ENCODE data around the gene FOXL2NB. TPM values are rescaled to one million over a fixed set of nuclear protein-coding genes. Genes with fewer than 3 reads are reported as not detected.

Gene FOXL2NB
- total and polyA plus RNA-seq, 5 experiments from 2014 or later, result not detected

DNA sequence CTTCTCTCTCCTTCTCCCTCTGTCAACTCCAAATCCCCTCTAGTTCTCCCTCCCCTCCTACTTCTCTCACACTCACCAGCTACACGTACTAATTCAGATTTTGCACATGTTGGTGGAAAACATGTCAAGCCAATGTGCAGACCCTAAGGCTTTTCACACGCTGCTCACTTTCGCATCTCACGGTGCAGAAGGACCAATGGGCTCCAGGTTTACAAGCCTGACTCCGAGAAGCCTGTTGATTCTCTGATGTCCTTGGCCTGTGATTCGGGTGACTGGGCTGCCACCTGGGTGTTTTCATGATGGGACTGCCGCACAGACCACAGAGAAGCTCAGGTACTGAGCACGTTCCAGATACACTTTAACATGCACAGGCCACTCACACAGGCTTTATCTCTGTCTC lies 3.7 kb downstream of the FOXL2NB start:
- Mint-ChIP-seq H3K9me3 (no peaks in the 10 kb centered on the region), H3K4me1 (peaks cover 13 to 29% (median 26%) of the 10 kb centered on the region in 4 donors), H3K4me3 (peak overlapping the region; percentile 21 to 84 (median 58)), H3K36me3 (no peaks in the 10 kb centered on the region), H3K27ac (peak overlapping the region in 1 of 10 donors; percentile 40), H3K27me3 (peaks cover 32 to 80% (median 62%) of the 10 kb centered on the region in 5 donors)
- ATAC-seq, result no peak
- no peak for DNase-seq
- POLR2A ChIA-PET, result no interaction called here

DNA sequence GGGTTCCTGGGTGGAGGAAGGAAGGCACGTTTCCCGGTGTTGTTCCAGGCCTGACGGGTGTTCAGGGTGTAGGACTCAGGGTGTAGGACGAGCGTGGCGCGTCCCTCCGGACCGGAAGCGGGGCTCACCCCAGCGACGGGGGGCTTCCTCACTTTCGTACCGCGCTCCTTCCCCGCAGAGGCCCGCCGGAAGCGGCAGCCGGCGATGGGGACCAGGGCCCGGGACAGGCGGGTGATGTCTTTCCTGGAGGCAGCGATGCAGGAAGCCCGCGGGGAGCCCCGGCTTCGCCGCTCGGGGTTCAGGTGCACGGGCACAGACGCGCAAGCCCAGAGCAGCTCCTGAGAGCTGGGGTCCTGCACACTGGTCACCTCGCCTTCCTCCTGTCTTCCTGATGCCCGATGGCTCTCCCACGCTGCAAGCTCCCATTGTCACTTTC lies 13.4 kb downstream of the FOXL2NB start:
- POLR2A ChIA-PET, result no interaction called here
- DNase-seq (no peak), ATAC-seq (peak; percentile 35 to 49)
- Mint-ChIP-seq H3K4me1 (peaks cover 16 to 25% (median 19%) of the 10 kb centered on the region in 4 donors), H3K36me3 (peaks cover 0 to 18% (median 3%) of the 10 kb centered on the region in 3 donors), H3K4me3 (peak overlapping the region; percentile 21 to 80 (median 62)), H3K9me3 (peaks cover 0 to 21% (median 11%) of the 10 kb centered on the region in 9 donors), H3K27ac (no peak overlapping the region), H3K27me3 (peaks cover 24 to 66% (median 59%) of the 10 kb centered on the region in 5 donors)

DNA sequence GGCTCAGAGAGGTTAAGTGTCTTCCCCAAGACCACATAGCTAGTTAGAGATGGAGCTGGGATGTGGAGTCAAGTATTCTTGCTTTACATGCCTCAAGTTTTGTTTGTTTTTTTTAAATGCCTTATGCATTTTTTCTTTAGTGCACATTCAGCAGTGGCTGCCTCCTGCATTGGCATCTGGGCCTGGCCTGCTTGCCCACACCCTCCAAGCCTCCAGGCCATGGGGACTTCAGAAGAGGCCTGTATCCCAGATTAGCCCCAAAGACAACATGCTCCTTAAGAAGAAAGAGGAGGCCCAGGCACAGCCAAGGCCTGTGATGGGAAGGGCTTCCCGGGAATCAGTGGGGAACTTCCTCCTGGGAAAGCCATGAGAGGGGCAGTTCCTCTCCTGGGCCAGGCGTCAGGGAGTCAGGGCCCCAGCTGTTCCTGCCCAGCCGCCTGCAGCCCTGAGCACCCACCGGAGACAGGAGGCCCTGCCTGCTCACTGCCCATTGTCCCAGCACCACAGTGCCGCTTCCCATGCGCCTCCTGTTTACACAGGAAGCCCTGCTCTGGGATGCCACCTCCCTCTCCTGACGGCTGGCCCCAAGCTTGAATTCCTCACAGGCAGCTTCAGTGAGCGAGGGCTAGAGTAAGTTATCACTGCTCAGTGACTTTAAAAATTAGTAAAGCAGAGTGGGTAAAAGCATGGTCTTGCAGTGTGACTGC lies 16.0 kb downstream of the FOXL2NB start:
- no peak for DNase-seq
- peaks cover 26 to 77% (median 64%) of the 10 kb centered on the region in 5 donors for H3K27me3 Mint-ChIP-seq
- peaks cover 0 to 40% (median 17%) of the 10 kb centered on the region in 9 donors for H3K9me3 Mint-ChIP-seq
- peaks cover 16 to 25% (median 19%) of the 10 kb centered on the region in 4 donors for H3K4me1 Mint-ChIP-seq
- ATAC-seq, result no peak
- H3K27ac Mint-ChIP-seq, result no peak overlapping the region
- POLR2A ChIA-PET, result no interaction called here
- H3K36me3 Mint-ChIP-seq, result peaks cover 4 to 33% (median 5%) of the 10 kb centered on the region in 3 donors
- H3K4me3 Mint-ChIP-seq, result no peak overlapping the region

DNA sequence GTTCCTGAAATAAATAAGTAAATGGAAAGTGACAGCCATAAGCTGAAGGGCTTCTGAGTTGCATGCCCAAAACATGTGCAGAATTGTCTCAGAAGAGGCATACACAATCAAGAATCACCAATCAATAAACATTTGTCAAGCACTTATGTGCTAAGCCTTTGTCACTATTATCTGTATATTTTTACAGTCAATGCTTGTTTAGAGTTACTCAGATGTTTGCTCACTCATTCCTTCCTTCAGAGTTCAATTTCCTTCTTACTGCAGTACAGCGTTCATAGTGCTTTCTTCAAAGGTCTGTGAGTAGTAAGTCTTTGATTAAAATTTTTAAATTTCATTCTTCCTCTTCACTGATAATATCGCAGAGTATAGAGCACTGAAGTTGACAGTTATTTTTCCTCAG lies 17.2 kb downstream of the FOXL2NB start:
- Mint-ChIP-seq H3K27me3 (peaks cover 29 to 85% (median 56%) of the 10 kb centered on the region in 5 donors), H3K4me3 (no peak overlapping the region), H3K27ac (no peak overlapping the region), H3K4me1 (peaks cover 16 to 25% (median 19%) of the 10 kb centered on the region in 4 donors), H3K36me3 (peaks cover 4 to 33% (median 5%) of the 10 kb centered on the region in 3 donors), H3K9me3 (peaks cover 0 to 40% (median 17%) of the 10 kb centered on the region in 9 donors)
- POLR2A ChIA-PET, result no interaction called here
- ATAC-seq (no peak), DNase-seq (no peak)

DNA sequence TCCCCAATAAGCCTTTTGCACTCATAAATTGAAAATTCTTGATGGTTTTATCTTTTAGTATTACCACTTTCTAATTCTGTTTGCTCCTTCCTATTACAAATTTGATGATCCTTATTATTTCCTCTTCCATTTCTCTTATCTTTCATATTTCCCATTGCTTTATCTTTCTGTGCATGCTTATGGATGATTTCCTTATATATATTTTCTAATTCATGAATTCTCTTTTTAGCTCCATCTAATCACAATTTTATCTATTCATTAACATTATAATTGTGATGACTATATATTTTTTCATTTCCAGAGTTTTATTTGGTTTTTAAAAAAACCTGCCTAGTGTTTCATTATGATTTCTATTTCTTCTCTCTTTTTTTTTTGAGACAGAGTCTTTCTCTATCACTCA lies 17.9 kb downstream of the FOXL2NB start:
- POLR2A ChIA-PET, result no interaction called here
- peaks cover 29 to 88% (median 54%) of the 10 kb centered on the region in 5 donors for H3K27me3 Mint-ChIP-seq
- H3K4me3 Mint-ChIP-seq, result no peak overlapping the region
- H3K36me3 Mint-ChIP-seq, result peaks cover 4 to 33% (median 5%) of the 10 kb centered on the region in 3 donors
- ATAC-seq (no peak), DNase-seq (no peak)
- peaks cover 16 to 23% (median 19%) of the 10 kb centered on the region in 4 donors for H3K4me1 Mint-ChIP-seq
- H3K9me3 Mint-ChIP-seq, result peaks cover 0 to 40% (median 17%) of the 10 kb centered on the region in 9 donors
- H3K27ac Mint-ChIP-seq, result no peak overlapping the region

DNA sequence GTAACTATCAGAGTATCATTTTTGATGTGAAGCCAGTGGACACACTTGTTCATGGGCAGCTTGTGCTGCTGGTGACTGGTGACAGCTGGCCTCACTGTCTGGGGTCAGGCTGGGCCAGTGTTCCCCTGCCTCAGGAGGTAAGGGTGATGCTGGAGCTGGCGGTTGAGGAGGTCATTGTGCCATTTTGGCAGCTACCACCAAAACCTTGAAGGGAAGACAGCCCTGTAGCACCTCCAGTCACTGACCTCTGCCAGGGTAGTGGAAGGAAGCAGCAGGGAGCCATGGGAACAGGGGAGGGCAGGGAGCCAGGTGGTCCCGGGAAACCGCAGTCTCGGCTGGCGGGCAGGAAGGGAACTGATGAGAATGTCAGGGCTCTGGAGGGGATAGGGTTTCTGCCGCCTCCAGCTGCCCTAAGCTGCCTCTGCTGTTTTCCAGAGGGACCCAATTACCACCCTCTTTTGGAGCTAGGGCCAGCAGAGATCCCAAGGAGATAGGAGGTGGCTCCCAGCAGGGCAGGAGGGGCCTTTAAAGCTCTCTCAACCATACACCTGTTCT lies 24.8 kb downstream of the FOXL2NB start:
- no peak overlapping the region for H3K27ac Mint-ChIP-seq
- peaks cover 0 to 4% (median 0%) of the 10 kb centered on the region in 3 donors for H3K36me3 Mint-ChIP-seq
- no peaks in the 10 kb centered on the region for H3K4me1 Mint-ChIP-seq
- H3K4me3 Mint-ChIP-seq, result no peak overlapping the region
- peaks cover 0 to 5% (median 0%) of the 10 kb centered on the region in 9 donors for H3K9me3 Mint-ChIP-seq
- ATAC-seq (no peak), DNase-seq (no peak)
- POLR2A ChIA-PET, result no interaction called here
- H3K27me3 Mint-ChIP-seq, result peaks cover 12 to 61% (median 41%) of the 10 kb centered on the region in 5 donors

DNA sequence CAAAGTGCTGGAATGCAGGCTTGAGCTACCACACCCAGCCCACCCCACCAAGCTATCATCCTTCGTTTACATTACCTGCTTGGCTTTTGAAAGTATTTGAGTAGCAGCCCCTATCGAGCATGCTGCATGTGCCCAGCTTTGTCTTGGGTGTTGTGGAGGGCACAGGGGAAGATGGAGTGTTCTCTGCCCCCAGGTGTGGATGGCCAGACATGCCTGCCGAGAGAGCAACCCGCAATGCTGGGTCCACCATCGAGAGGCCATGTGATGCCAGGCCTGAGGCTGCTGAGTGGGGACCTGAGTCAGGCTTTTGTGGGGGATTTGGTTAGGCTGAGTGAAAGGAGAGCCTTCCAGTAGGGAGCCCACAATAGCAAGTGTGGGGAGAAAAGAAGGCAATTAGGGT lies 25.9 kb downstream of the FOXL2NB start:
- H3K36me3 Mint-ChIP-seq, result no peaks in the 10 kb centered on the region
- peaks cover 12 to 57% (median 34%) of the 10 kb centered on the region in 5 donors for H3K27me3 Mint-ChIP-seq
- H3K27ac Mint-ChIP-seq, result no peak overlapping the region
- DNase-seq (no peak), ATAC-seq (no peak)
- POLR2A ChIA-PET, result no interaction called here
- no peaks in the 10 kb centered on the region for H3K4me1 Mint-ChIP-seq
- H3K4me3 Mint-ChIP-seq, result no peak overlapping the region
- no peaks in the 10 kb centered on the region for H3K9me3 Mint-ChIP-seq

DNA sequence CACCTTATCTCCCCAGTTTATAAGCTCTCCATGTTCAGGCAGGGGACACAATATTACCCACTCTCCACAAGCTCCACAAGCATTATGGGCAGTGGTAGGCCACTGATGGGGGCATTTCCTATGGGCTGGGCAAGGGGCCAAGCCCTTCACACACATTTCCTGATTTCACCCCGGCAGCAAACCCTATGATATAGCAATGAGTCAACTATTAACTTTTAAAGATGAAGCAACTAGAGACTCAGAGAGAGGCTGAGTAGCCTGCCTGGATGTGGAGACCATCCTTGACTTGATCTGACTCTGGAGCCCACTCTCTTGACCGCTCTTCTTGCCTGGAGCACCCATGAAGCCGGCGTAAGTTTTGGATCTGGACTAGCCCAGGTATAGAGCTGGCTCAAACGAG lies 27.4 kb downstream of the FOXL2NB start:
- POLR2A ChIA-PET, result no interaction called here
- no peaks in the 10 kb centered on the region for H3K36me3 Mint-ChIP-seq
- no peak overlapping the region for H3K4me3 Mint-ChIP-seq
- H3K27ac Mint-ChIP-seq, result no peak overlapping the region
- no peak for DNase-seq
- H3K27me3 Mint-ChIP-seq, result peaks cover 9 to 47% (median 31%) of the 10 kb centered on the region in 5 donors
- no peaks in the 10 kb centered on the region for H3K4me1 Mint-ChIP-seq
- no peak for ATAC-seq
- no peaks in the 10 kb centered on the region for H3K9me3 Mint-ChIP-seq

DNA sequence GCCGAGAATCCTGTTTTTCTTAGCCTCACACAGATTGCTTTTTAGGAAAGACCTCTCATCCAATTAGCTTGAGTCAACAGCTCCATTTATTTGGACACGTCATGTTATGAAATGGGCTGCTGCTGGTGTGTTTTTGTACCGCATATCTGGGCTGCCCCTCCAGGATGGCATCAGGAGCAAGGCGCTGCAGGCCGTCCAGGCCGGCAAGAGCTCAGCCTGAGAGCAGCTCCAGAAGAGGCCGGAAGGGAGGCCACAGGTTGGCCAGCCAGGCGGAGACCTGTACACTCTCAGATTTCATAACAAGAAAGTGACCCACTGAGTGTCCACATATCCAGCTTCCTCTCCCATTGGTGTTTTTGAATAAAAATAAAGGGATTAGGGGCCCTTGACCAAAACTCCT lies 28.3 kb downstream of the FOXL2NB start:
- Mint-ChIP-seq H3K4me3 (no peak overlapping the region), H3K4me1 (no peaks in the 10 kb centered on the region), H3K27ac (no peak overlapping the region), H3K9me3 (no peaks in the 10 kb centered on the region), H3K27me3 (peaks cover 10 to 38% (median 30%) of the 10 kb centered on the region in 5 donors), H3K36me3 (no peaks in the 10 kb centered on the region)
- POLR2A ChIA-PET, result no interaction called here
- no peak for DNase-seq
- no peak for ATAC-seq

DNA sequence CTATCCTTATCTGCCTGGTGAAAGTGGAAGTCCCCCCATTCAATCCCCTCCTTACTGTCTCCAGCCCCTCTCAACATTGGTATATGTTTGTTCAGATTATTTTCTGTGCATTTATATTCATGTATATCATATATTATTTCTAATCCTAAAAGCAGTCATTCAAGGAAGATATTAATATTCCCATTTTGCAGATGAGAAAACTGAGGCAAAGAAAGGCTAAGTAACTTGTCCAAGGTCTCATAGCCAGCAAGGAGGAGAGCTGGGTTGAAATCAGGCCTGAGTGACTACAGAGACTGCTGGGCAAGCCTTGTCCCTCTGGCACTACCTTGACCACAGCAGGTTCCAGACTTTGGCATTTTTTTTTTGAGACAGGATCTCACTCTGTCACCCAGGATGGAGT lies 29.0 kb downstream of the FOXL2NB start:
- H3K27ac Mint-ChIP-seq, result no peak overlapping the region

DNA sequence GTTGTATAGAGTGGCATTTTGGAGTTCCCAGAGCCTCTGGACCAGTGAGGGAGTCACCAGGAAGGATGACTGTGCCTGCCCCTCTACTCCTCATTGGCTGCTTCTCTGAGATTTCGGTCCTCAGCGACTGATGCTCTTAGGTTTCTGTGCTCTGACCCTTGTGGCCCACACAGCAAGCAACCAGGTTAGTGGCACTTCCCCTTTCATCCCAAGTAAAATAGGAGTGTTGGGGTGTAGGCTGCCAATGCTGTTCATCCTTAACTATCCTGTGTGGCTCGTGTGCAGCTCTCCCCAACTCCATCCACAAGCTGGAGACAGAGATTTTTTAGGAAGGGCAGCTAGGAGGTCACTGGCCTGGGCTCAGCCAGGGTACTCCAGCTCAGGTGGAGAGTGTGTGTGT lies 37.8 kb downstream of the FOXL2NB start:
- DNase-seq (no peak), ATAC-seq (no peak)
- Mint-ChIP-seq H3K4me1 (no peaks in the 10 kb centered on the region), H3K27ac (no peak overlapping the region), H3K36me3 (no peaks in the 10 kb centered on the region), H3K9me3 (peaks cover 0 to 2% (median 0%) of the 10 kb centered on the region in 9 donors), H3K27me3 (peaks cover 4 to 21% (median 10%) of the 10 kb centered on the region in 5 donors), H3K4me3 (no peak overlapping the region)
- POLR2A ChIA-PET, result no interaction called here

More for the DNA sequence above, 29.0 kb downstream of the FOXL2NB start:
- Mint-ChIP-seq H3K27me3 (peaks cover 9 to 36% (median 25%) of the 10 kb centered on the region in 5 donors), H3K4me3 (no peak overlapping the region), H3K9me3 (no peaks in the 10 kb centered on the region), H3K36me3 (no peaks in the 10 kb centered on the region), H3K4me1 (no peaks in the 10 kb centered on the region)
- POLR2A ChIA-PET, result no interaction called here
- ATAC-seq, result no peak
- DNase-seq, result no peak

DNA sequence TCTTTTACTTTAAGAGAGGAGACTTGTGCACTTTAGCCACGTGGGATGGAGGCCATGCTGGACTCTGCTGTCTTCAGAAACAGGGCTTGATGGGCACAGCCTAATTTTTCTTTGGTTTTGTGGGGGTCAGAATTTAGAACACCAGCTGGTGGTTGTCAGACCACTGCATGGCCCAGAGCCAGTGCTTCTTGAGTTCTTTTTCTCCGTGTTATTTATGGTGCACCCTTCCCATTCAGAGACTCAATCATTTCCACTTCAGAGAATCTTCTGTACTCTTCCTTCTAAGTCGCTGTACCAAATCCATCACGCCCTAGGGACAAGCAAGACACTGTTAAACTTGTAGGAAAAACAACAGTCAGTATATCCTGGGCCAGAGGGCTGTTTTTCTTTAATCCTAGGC lies 38.9 kb downstream of the FOXL2NB start:
- ATAC-seq (no peak), DNase-seq (no peak)
- H3K4me3 Mint-ChIP-seq, result no peak overlapping the region
- POLR2A ChIA-PET, result no interaction called here
- H3K36me3 Mint-ChIP-seq, result no peaks in the 10 kb centered on the region
- no peaks in the 10 kb centered on the region for H3K4me1 Mint-ChIP-seq
- H3K9me3 Mint-ChIP-seq, result peaks cover 0 to 2% (median 0%) of the 10 kb centered on the region in 9 donors
- peaks cover 4 to 21% (median 5%) of the 10 kb centered on the region in 5 donors for H3K27me3 Mint-ChIP-seq
- no peak overlapping the region for H3K27ac Mint-ChIP-seq

DNA sequence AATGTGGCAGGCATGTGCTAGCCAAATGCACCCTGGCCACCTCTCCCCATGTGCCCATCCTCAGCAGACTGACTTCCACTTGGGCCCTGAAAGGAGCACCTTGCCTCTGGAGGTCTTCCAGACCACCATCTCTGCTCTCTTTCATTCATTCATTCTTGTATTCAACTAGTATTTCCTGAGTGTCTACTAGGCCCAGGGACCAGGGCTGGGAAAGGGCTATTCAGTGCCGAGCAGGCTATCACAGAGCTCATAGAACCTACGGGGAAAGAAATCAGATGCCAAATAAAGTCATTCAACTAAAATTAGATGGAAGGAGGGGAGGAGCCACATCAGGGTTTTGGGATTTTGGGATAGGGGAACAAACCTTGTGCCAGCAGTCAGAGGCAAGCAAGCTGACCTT lies 40.2 kb downstream of the FOXL2NB start:
- H3K36me3 Mint-ChIP-seq, result no peaks in the 10 kb centered on the region
- no peak overlapping the region for H3K27ac Mint-ChIP-seq
- no peak overlapping the region for H3K4me3 Mint-ChIP-seq
- ATAC-seq (no peak), DNase-seq (no peak)
- peaks cover 0 to 2% (median 0%) of the 10 kb centered on the region in 9 donors for H3K9me3 Mint-ChIP-seq
- POLR2A ChIA-PET, result no interaction called here
- no peaks in the 10 kb centered on the region for H3K4me1 Mint-ChIP-seq
- peaks cover 3 to 28% (median 5%) of the 10 kb centered on the region in 5 donors for H3K27me3 Mint-ChIP-seq
